ENCODE data around the gene CBX2.
A peak's percentile ranks its signal among the peaks of the same experiment; 100 is the strongest.

The CBX2 gene

GRCh38 chr17:79808763-79809529, 31.0 kb downstream of the CBX2 start:
- no peak for DNase-seq (ENCODE audit: low read depth, low spot score)
- POLR2A ChIA-PET: no interaction called here
- H3K4me3 ChIP-seq (ENCODE audit: low read depth, low read length): no peak overlapping the region
- TF ChIP-seq CTCF (IDR thresholded peaks at IDR 0.05; ENCODE audit: insufficient read depth, low read length, missing control alignments): no peak
- CTCF ChIA-PET: interaction anchor here (0.9 to 1.9 kb wide), 6 partner anchors 8 to 198 kb away, joined by 3 to 12 read pairs (median 4); no protein-coding TSS in a partner anchor

GRCh38 chr17:79809530-79810129, 31.7 kb downstream of the CBX2 start:
- H3K4me3 ChIP-seq (ENCODE audit: low read depth, low read length): no peak overlapping the region
- POLR2A ChIA-PET: no interaction called here
- TF ChIP-seq CTCF (IDR thresholded peaks at IDR 0.05; ENCODE audit: insufficient read depth, low read length, missing control alignments): no peak
- CTCF ChIA-PET: interaction anchor here (1.0 to 1.9 kb wide), 4 partner anchors 8 to 198 kb away, joined by 3 to 8 read pairs (median 3); no protein-coding TSS in a partner anchor
- no peak for DNase-seq (ENCODE audit: low read depth, low spot score)

GRCh38 chr17:79810130-79811010, 32.4 kb downstream of the CBX2 start:
- POLR2A ChIA-PET: interaction anchor here (0.6 kb wide), 1 partner anchor 14 kb away, joined by 4 read pairs; the partner anchor contains the start of gene CBX8
- DNase-seq (ENCODE audit: low read depth, low spot score): no peak
- TF ChIP-seq CTCF (IDR thresholded peaks at IDR 0.05; ENCODE audit: insufficient read depth, low read length, missing control alignments): no peak

GRCh38 chr17:79811011-79811867, 33.3 kb downstream of the CBX2 start:
- POLR2A ChIA-PET: no interaction called here
- H3K4me3 ChIP-seq (ENCODE audit: low read depth, low read length): no peak overlapping the region
- no peak for DNase-seq (ENCODE audit: low read depth, low spot score)
- peak; percentile 75 for TF ChIP-seq CTCF (IDR thresholded peaks at IDR 0.05; ENCODE audit: insufficient read depth, low read length, missing control alignments)
- CTCF ChIA-PET: interaction anchor here (1.0 to 3.0 kb wide), 12 partner anchors 9 to 179 kb away, joined by 3 to 15 read pairs (median 4); partner anchors contain the start of gene CBX8

More at GRCh38 chr17:79810130-79811010, 32.4 kb downstream of the CBX2 start:
- H3K4me3 ChIP-seq (ENCODE audit: low read depth, low read length): peak overlapping the region; percentile 39
- CTCF ChIA-PET: interaction anchor here (1.0 to 3.0 kb wide), 10 partner anchors 9 to 179 kb away, joined by 3 to 15 read pairs (median 4); partner anchors contain the start of gene CBX8

- ChIA-PET POLR2A (interaction anchor here (1.1 to 1.5 kb wide), 2 partner anchors 15 to 27 kb away, joined by 5 to 6 read pairs; partner anchors contain the start of genes CBX4 and CBX8), CTCF (interaction anchor here (0.8 to 3.0 kb wide), 12 partner anchors 10 to 197 kb away, joined by 3 to 19 read pairs (median 6); partner anchors contain the start of gene CBX8)
- no peak for TF ChIP-seq CTCF (IDR thresholded peaks at IDR 0.05; ENCODE audit: insufficient read depth, low read length, missing control alignments)
- DNase-seq (ENCODE audit: low read depth, low spot score): no peak
- H3K4me3 ChIP-seq (ENCODE audit: low read depth, low read length): no peak overlapping the region
These were observed 34.0 kb downstream of the CBX2 start for GRCh38 chr17:79811868-79812352.

Measured in AG04449 (cell line).